PC-3 (cell line): Measurements from ENCODE around the gene ATP11C.

Source experiments
- EZH2 ChIP-seq: fragments of 300-600 bp; sonication (generic); IDR thresholded peaks from one replicate; pipeline ENCODE4 v1.6.1; 2017; ENCODE audit warnings: antibody characterized with exemption, mild to moderate bottlenecking, low read length; ENCODE audit not compliant: unreplicated experiment
- TF ChIP-seq, protein P1 (sequence below): fragments of 300-600 bp; sonication (generic); conservative IDR thresholded peaks from 2 replicates; pipeline ENCODE4 v1.5.1; 2017; ENCODE audit warnings: antibody characterized with exemption, low read depth, mild to moderate bottlenecking, low read length

DNA sequence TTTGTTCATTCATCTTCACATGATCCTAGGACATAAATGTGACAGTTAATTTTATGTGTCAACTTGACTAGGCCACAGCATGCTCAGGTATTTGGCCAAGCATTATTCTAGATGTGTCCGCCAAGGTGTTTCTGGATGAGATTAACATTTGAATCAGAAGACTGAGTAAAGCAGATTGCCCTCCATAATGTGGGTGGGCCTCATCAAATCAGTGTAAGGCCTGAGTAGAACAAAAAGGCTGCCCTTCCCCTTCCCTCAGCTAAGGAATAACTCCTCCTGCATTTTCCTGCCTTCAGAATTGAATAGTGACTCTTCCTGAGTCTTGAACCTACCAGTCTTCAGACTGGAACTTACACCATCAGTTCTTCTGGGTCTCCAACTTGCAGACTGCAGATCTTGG, 18.4 kb downstream of the ATP11C start:
- TF ChIP-seq, protein P1, sequence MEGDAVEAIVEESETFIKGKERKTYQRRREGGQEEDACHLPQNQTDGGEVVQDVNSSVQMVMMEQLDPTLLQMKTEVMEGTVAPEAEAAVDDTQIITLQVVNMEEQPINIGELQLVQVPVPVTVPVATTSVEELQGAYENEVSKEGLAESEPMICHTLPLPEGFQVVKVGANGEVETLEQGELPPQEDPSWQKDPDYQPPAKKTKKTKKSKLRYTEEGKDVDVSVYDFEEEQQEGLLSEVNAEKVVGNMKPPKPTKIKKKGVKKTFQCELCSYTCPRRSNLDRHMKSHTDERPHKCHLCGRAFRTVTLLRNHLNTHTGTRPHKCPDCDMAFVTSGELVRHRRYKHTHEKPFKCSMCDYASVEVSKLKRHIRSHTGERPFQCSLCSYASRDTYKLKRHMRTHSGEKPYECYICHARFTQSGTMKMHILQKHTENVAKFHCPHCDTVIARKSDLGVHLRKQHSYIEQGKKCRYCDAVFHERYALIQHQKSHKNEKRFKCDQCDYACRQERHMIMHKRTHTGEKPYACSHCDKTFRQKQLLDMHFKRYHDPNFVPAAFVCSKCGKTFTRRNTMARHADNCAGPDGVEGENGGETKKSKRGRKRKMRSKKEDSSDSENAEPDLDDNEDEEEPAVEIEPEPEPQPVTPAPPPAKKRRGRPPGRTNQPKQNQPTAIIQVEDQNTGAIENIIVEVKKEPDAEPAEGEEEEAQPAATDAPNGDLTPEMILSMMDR: no peak
- TF ChIP-seq EZH2: no peak
